AML-193 (cell line): Measurements from ENCODE around the gene ZNF219.

ENCODE experiments used
- DNase-seq, 2 experiments: peaks; one replicate each; lab custom pipeline; 2025; lab: John Stamatoyannopoulos, UW

Gene ZNF219

GRCh38 chr14:21101802-21102413 lies 3.5 kb upstream of the ZNF219 start:
- DNase-seq: no peak

DNA sequence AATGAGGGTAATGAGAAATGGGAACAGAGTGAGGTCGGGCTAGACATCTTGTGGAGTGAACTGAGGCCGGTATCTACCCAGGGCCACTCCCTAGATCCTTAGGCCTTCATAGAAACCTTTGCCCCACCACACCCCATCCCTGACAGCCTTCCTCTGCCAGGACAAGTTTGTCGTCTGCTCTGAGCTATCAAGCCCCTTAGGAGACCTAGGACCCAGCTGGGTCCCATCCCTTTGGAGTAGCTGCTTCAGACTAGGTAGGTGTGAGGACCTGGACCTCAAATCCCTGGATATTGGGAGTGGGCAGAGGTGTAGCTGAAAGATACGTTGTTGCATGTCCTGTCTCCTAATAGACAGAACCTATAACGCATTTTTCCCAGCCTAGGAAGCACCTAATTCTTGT lies 2.5 kb upstream of the ZNF219 start, which contains the start of gene TMEM253:
TSS of gene TMEM253 (plus strand) at position 136 of the 400 bp plus-strand sequence. CDS start 278 bp downstream, outside the sequence.
- no peak for DNase-seq

DNA sequence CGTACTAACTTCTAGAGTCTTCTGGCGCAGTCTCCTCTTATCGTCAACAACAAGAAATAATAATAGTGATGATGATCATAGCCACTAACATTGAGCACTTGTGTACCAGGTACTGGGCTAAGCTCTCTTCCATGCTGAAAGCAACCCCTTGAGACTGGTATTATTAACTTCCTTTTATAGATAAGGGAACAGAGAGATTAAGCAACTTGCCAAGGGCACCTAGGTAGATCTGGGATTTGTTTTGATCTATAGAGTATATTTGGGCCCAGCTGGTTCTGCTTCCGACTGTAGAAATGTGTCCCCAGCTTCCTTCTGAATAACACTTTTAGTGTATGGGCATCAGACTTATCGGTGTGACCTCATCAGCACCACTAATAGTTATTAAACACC lies 1.1 kb upstream of the ZNF219 start:
- DNase-seq: no peak

GRCh38 chr14:21098892-21099595 lies 589 bp upstream of the ZNF219 start:
- DNase-seq: no peak

DNA sequence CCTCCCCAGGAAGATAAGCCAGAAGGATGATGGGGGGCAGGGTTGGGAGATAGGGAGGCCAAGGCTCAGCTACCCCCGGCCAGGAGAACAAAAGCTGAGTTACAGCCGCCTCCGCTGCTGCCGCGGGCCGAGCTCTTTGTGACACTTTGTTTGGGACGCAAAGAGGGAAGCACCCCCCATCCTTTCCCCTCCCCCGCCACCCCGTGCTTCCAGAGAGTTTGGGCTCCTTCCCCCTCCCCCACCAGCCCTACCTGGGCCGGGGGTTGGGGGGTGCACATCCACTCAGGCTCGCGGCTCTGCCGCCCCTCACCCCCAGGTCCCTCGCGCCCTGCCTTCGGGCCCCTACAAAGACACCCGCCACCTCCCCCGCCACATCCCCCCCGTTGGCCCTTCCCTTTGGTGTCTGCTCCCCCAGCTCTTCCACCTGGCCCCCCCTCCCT lies 799 bp downstream of the ZNF219 start:
- DNase-seq: no peak

- DNase-seq: no peak
Measured at GRCh38 chr14:21096978-21097635, 1.3 kb downstream of the ZNF219 start.

DNA sequence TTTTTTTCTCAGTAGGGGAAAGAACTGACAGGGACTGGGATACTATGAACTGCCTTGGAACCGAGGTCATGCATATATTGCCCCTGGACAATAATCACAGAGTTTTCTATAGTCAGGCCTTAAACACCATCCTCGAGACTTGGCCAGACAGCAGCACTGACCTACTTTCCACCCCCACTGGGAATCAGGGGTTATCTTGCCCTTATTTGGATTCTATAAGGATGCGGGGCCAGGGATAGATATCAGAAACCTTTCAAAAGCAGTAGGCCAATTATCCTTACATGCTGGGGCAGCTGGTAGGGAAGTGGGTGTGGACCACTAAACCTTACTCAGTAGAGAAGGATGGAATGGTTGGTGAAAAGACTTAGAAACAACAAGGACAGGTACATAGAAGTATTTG lies 2.0 kb downstream of the ZNF219 start:
- no peak for DNase-seq

DNA sequence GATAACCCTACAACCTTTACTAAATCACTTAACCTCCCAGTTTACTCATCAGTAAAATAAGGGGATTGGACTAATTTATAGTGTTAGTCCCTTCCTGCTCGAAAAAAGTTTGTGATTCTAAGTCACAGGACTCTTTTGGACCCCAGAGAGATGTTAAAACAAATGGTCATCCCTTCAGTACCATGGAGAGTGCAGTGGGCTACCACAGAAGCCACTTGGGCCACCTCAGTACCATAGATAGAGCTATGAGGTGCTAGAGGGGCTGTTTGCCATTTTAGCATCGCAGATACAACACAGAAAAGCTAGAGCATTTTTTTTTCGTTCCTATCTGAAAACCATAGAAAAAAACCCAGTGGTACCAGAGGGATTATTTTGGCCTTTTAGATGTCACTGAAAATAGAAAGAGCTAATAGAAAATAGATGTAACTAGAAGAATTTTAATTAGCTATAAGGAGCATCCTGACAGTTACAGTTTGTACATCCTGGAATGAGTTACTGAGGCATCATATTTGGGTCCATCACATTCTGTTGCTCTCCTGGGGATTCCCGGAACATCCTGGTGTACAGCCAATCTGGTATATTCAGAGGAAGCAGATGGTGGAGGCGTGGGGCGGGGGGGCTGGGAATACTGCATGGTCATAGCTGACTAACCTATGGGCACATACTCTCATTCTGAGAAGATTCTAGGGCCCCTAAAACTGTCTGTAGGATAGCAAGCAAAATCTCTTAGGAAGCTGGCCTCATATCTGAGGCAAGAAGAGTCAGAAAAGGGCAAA lies 2.8 kb downstream of the ZNF219 start:
- no peak for DNase-seq

GRCh38 chr14:21093769-21094681 lies 4.4 kb downstream of the ZNF219 start:
- no peak for DNase-seq

- DNase-seq: no peak
Measured at GRCh38 chr14:21093018-21093417, 5.4 kb downstream of the ZNF219 start.

DNA sequence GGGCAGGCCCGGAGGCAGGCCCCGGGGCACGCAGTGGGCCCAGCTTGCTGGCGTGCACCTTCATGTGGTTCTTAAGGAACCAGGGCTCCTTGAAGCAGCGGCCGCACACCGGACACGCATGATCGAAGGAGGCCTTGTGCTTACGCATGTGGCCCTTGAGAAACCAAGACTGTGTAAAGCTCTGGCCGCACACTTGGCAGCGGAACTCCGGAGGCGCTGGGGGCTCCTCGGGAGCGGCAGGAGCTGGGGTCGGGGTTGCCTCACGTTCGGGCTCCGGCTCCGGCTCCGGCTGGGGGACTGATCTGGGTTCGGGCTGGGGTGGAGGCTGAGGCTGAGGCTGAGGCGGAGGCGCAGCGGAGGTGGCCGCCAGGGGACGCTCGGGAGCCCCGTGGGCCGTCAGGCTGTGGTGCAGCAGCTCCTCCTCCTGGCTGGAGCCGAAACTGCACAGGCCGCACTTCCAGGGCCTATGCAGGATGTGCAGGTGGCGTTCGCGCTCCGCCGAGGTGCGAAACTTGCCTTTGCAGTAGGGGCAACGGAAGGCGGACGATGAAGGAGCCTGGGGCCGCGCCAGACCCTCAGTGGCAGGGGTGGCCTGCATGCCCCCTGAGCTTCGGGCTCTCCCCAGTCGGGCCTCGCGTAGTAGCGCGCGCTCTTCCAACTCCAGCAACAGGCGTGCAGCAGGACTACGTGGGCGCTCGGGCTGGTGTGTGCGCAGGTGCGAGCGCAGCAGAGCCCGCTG lies 6.0 kb downstream of the ZNF219 start:
- peak; percentile 39 to 46 for DNase-seq

GRCh38 chr14:21091821-21092272 lies 6.6 kb downstream of the ZNF219 start:
- DNase-seq: no peak

DNA sequence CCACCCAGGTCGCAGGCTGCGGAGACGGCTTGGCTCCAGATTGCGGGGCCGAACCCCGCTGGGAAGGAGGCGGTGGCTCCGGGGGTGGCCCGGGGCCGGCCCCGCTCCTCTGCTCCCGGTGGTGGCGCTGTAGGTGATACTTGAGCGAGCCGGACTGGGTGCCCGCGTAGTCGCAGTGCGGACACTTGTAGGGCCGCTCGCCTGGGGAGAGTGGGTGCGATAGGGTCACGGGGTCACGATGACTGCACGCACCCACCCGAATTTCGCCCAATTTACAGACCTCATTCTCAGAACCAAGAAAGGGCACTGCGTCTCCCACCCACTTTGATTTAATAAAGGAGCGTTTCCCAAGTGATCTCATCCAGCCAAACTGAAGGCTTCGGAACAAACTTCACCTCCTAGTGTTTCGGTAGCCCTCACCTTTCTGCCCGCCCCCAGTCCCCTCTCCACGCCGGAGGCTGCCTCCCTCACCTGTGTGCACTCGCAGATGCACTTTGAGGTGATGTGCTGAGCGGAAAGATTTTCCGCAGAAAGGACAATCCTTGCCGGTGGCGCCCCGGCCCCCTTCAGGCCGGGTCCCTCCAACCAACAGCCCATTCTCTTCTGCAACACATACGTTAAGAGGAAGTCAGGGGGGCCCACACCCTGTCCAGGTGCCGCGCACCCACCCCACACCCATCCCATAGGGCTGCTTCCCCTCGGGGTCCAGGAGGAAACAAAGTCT lies 7.4 kb downstream of the ZNF219 start:
- DNase-seq: no peak

- DNase-seq: no peak
Measured at GRCh38 chr14:21090194-21090939, 8.1 kb downstream of the ZNF219 start.

- DNase-seq: no peak
Measured at GRCh38 chr14:21089877-21090193, 8.6 kb downstream of the ZNF219 start.

DNA sequence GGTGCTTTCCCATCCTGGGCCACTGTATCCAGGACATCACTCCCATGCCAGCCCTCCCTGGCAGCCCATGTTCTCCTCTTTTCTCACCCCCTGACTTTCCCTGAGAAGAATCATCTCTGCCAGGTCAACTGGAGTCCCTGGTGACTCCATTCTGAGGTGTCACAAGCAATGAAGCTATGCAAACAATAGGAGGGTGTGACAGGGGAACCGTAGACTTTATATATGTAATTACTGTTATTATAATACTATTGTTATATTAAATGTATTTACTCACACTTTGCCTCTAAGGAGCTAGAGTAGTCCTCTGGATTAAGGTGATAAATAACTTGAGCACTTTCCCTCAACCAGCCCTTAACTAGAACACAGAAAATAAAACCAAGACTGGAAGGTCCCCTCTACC lies 9.2 kb downstream of the ZNF219 start:
- no peak for DNase-seq

DNA sequence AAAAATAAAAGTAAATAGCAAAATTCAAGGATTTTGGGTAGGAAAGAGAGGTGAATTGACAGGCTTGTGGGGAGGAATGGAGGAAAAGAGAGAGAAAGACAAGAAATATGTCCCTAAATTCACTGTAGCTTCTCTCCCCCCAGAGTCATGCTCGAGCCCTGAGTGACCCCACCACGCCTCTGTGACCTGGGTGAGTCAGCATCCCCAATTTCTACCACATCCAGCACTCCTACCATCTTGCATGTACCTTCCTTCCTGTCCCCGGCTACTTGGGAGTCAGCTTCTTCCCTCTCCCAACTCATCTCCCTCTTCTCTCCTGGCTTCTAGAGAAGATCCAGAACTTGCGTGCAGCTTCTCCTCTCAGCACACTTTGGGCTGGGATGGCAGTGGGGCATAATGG lies 9.8 kb downstream of the ZNF219 start:
- DNase-seq: no peak

- DNase-seq: peak; percentile 34 to 37
Measured at GRCh38 chr14:21087294-21088091, 11.0 kb downstream of the ZNF219 start.
